Activated T-helper 1 cell treated with anti-CD3 and anti-CD28 coated beads, Interleukin-12 subunit alpha, Interleukin-12 subunit beta, Interleukin-2, Interleukin-4 antibody, amounts not matched to agents 30 ng/mL and 10 ng/mL and 1 ng/mL, durations not matched to agents 14 hours and 24 hours and 36 hours (primary cell): ENCODE data around the gene ENTPD2. TPM values are rescaled to one million over a fixed set of nuclear protein-coding genes. Genes with fewer than 3 reads are reported as not detected.
"Not testable (repeated sequence)": the region's sequence is repeated elsewhere in the genome, so short reads cannot be mapped to it uniquely, and the experiment has no call there.

Experiments used
- DNase-seq: peaks from one replicate; pipeline ENCODE4 v3.0.0; 2021; ENCODE audit warnings: low spot score
- H3K27ac Mint-ChIP-seq: one replicate; pipeline ENCODE4 v1.8.0; 2021; ENCODE audit warnings: mild to moderate bottlenecking, mixed read lengths
- H3K27me3 Mint-ChIP-seq: one replicate; pipeline ENCODE4 v1.8.0; 2022; ENCODE audit warnings: mild to moderate bottlenecking, moderate library complexity, mixed read lengths; ENCODE audit not compliant: insufficient read depth
- H3K36me3 Mint-ChIP-seq: one replicate; pipeline ENCODE4 v1.8.0; 2021; ENCODE audit warnings: low read depth, mixed read lengths
- H3K4me1 Mint-ChIP-seq: one replicate; pipeline ENCODE4 v1.8.0; 2021; ENCODE audit warnings: low read depth, mixed read lengths
- H3K4me3 Mint-ChIP-seq: one replicate; pipeline ENCODE4 v1.8.0; 2021; ENCODE audit warnings: mild to moderate bottlenecking, moderate library complexity, mixed read lengths
- H3K9me3 Mint-ChIP-seq: one replicate; pipeline ENCODE4 v1.8.0; 2021; ENCODE audit warnings: mixed read lengths
- intact Hi-C: fragments of 100-400 bp; cut with micrococcal nuclease; formaldehyde crosslinking; loops from one replicate; pipeline ENCODE4 v1.15.1; 2024
- total RNA-seq: library from RNA; stranded (reverse); gene quantifications from 2 replicates; pipeline ENCODE4 v1.2.3, GENCODE V29; 2022

Gene ENTPD2
- total RNA-seq, 1 donor from 2014 or later: not detected

- H3K4me3 Mint-ChIP-seq: no peak overlapping the region
- no peak overlapping the region for H3K27ac Mint-ChIP-seq
- intact Hi-C loops: no loop called here
- H3K4me1 Mint-ChIP-seq: no peaks in the 10 kb centered on the region
- peaks cover 2% of the 10 kb centered on the region for H3K27me3 Mint-ChIP-seq
- DNase-seq: no peak
- no peaks in the 10 kb centered on the region for H3K36me3 Mint-ChIP-seq
- no peaks in the 10 kb centered on the region for H3K9me3 Mint-ChIP-seq
Observed at GRCh38 chr9:137007108-137007815, 46.6 kb downstream of the ENTPD2 start.

GRCh38 chr9:137006116-137007003 is 47.5 kb downstream of the ENTPD2 start:
- Mint-ChIP-seq H3K4me1 (no peaks in the 10 kb centered on the region), H3K27ac (no peak overlapping the region), H3K4me3 (no peak overlapping the region), H3K27me3 (peaks cover 2% of the 10 kb centered on the region), H3K36me3 (no peaks in the 10 kb centered on the region), H3K9me3 (no peaks in the 10 kb centered on the region)
- DNase-seq: no peak
- intact Hi-C loops: no loop called here

- not testable (repeated sequence) for H3K9me3 Mint-ChIP-seq, H3K36me3 Mint-ChIP-seq, DNase-seq, H3K4me3 Mint-ChIP-seq, H3K27me3 Mint-ChIP-seq, H3K27ac Mint-ChIP-seq
- H3K4me1 Mint-ChIP-seq: peaks cover 11% of the 10 kb centered on the region
- intact Hi-C loops: loop anchor here (1.0 kb wide), 1 partner anchor 31 kb away; no protein-coding TSS in a partner anchor
Observed at GRCh38 chr9:137004285-137004684, 49.6 kb downstream of the ENTPD2 start.

GRCh38 chr9:137002646-137003041 is 51.2 kb downstream of the ENTPD2 start:
- intact Hi-C loops: no loop called here
- H3K4me3 Mint-ChIP-seq: no peak overlapping the region
- H3K4me1 Mint-ChIP-seq: peaks cover 19% of the 10 kb centered on the region
- H3K27me3 Mint-ChIP-seq: peaks cover 11% of the 10 kb centered on the region
- DNase-seq: no peak
- H3K36me3 Mint-ChIP-seq: no peaks in the 10 kb centered on the region
- H3K9me3 Mint-ChIP-seq: no peaks in the 10 kb centered on the region
- H3K27ac Mint-ChIP-seq: no peak overlapping the region

- H3K4me3 Mint-ChIP-seq: no peak overlapping the region
- no peak overlapping the region for H3K27ac Mint-ChIP-seq
- intact Hi-C loops: loop anchor here (2.0 kb wide), 2 partner anchors 33 to 211 kb away; partner anchors contain the start of gene TMEM141
- H3K27me3 Mint-ChIP-seq: peaks cover 13% of the 10 kb centered on the region
- peaks cover 22% of the 10 kb centered on the region for H3K4me1 Mint-ChIP-seq
- H3K9me3 Mint-ChIP-seq: no peaks in the 10 kb centered on the region
- H3K36me3 Mint-ChIP-seq: no peaks in the 10 kb centered on the region
- DNase-seq: no peak
Observed at GRCh38 chr9:137001857-137002645, 51.8 kb downstream of the ENTPD2 start.

GRCh38 chr9:137000177-137000930 is 53.5 kb downstream of the ENTPD2 start:
- intact Hi-C loops: loop anchor here (1.0 to 2.0 kb wide), 3 partner anchors 34 to 210 kb away; partner anchors contain the start of gene TMEM141
- peak overlapping the region; percentile 32 for H3K4me3 Mint-ChIP-seq
- no peaks in the 10 kb centered on the region for H3K9me3 Mint-ChIP-seq
- peaks cover 13% of the 10 kb centered on the region for H3K27me3 Mint-ChIP-seq
- H3K27ac Mint-ChIP-seq: peak overlapping the region; percentile 72
- H3K4me1 Mint-ChIP-seq: peaks cover 26% of the 10 kb centered on the region
- peak; percentile 22 for DNase-seq
- no peaks in the 10 kb centered on the region for H3K36me3 Mint-ChIP-seq

Other genes with a start within 250 kb of the ENTPD2 start
- gene RABL6, start 246.1 kb downstream of the ENTPD2 start, total RNA-seq: 109 and 114 TPM in 2 replicates
- 5.1 and 5.8 TPM in 2 replicates for gene AJM1, start 211.6 kb downstream of the ENTPD2 start, total RNA-seq
- 134 and 139 TPM in 2 replicates for gene PHPT1, start 204.7 kb downstream of the ENTPD2 start, total RNA-seq
- gene MAMDC4, start 201.7 kb downstream of the ENTPD2 start, total RNA-seq: 18.2 and 23.6 TPM in 2 replicates
- 410 and 418 TPM in 2 replicates for gene EDF1, start 187.8 kb downstream of the ENTPD2 start, total RNA-seq
- gene TRAF2, start 167.5 kb downstream of the ENTPD2 start, total RNA-seq: 67.4 and 76.3 TPM in 2 replicates
- 92.5 and 96.2 TPM in 2 replicates for gene FBXW5, start 109.3 kb downstream of the ENTPD2 start, total RNA-seq
- gene C8G, start 108.8 kb downstream of the ENTPD2 start, total RNA-seq: 0.56 and 1.5 TPM in 2 replicates
- gene LCN12, start 101.8 kb downstream of the ENTPD2 start, total RNA-seq: 1.8 and 1.9 TPM in 2 replicates
- gene PTGDS, start 76.6 kb downstream of the ENTPD2 start, total RNA-seq: 0.36 TPM in 1 of 2 replicates, not detected in the other
- not detected in 2 replicates for gene LCNL1, start 71.1 kb downstream of the ENTPD2 start, total RNA-seq
- 79.4 and 84.5 TPM in 2 replicates for gene PAXX, start 61.6 kb downstream of the ENTPD2 start, total RNA-seq
- gene CLIC3, start 57.5 kb downstream of the ENTPD2 start, total RNA-seq: not detected in 2 replicates
- gene ABCA2, start 25.8 kb downstream of the ENTPD2 start, total RNA-seq: 25.7 and 26.9 TPM in 2 replicates
- gene FUT7, start 22.0 kb downstream of the ENTPD2 start, total RNA-seq: 0.16 and 0.22 TPM in 2 replicates
- gene NPDC1, start 7.9 kb downstream of the ENTPD2 start, total RNA-seq: 78.2 and 80.1 TPM in 2 replicates
- 23.9 and 25.1 TPM in 2 replicates for gene SAPCD2, start 16.5 kb upstream of the ENTPD2 start, total RNA-seq
- 13.9 and 14.9 TPM in 2 replicates for gene UAP1L1, start 23.5 kb upstream of the ENTPD2 start, total RNA-seq
- 48.1 and 53.6 TPM in 2 replicates for gene MAN1B1, start 32.9 kb upstream of the ENTPD2 start, total RNA-seq
- gene DPP7, start 60.7 kb upstream of the ENTPD2 start, total RNA-seq: 371 and 394 TPM in 2 replicates
- gene GRIN1, start 85.1 kb upstream of the ENTPD2 start, total RNA-seq: 0.05 TPM in 2 replicates
- 0.21 TPM in 1 of 2 replicates, not detected in the other for gene LRRC26, start 116.0 kb upstream of the ENTPD2 start, total RNA-seq
- gene TMEM210, start 118.0 kb upstream of the ENTPD2 start, total RNA-seq: not detected in 2 replicates
- 62.5 and 63.6 TPM in 2 replicates for gene ANAPC2, start 134.5 kb upstream of the ENTPD2 start, total RNA-seq
- 101 and 105 TPM in 2 replicates for gene SSNA1, start 134.6 kb upstream of the ENTPD2 start, total RNA-seq
- gene TPRN, start 146.7 kb upstream of the ENTPD2 start, total RNA-seq: 15.6 and 17.2 TPM in 2 replicates
- gene TMEM203, start 151.6 kb upstream of the ENTPD2 start, total RNA-seq: 40.5 and 41.5 TPM in 2 replicates
- 42.4 and 48.9 TPM in 2 replicates for gene NDOR1, start 151.6 kb upstream of the ENTPD2 start, total RNA-seq
- gene RNF208, start 168.2 kb upstream of the ENTPD2 start, total RNA-seq: 9.3 and 11.0 TPM in 2 replicates
- gene CYSRT1, start 171.1 kb upstream of the ENTPD2 start, total RNA-seq: 0.49 and 0.60 TPM in 2 replicates
- gene RNF224, start 173.4 kb upstream of the ENTPD2 start, total RNA-seq: 0.29 TPM in 1 of 2 replicates, not detected in the other
- not detected in 2 replicates for gene SLC34A3, start 176.8 kb upstream of the ENTPD2 start, total RNA-seq
- gene TUBB4B, start 187.2 kb upstream of the ENTPD2 start, total RNA-seq: 277 and 280 TPM in 2 replicates
- 1.2 and 1.8 TPM in 2 replicates for gene STPG3, start 197.2 kb upstream of the ENTPD2 start, total RNA-seq
- gene NELFB, start 201.3 kb upstream of the ENTPD2 start, total RNA-seq: 70.8 and 72.1 TPM in 2 replicates
- gene TOR4A, start 223.7 kb upstream of the ENTPD2 start, total RNA-seq: 11.6 and 11.7 TPM in 2 replicates
- 15.2 and 15.4 TPM in 2 replicates for gene NRARP, start 248.2 kb upstream of the ENTPD2 start, total RNA-seq